ENCODE data around the gene ASB6.

DNA sequence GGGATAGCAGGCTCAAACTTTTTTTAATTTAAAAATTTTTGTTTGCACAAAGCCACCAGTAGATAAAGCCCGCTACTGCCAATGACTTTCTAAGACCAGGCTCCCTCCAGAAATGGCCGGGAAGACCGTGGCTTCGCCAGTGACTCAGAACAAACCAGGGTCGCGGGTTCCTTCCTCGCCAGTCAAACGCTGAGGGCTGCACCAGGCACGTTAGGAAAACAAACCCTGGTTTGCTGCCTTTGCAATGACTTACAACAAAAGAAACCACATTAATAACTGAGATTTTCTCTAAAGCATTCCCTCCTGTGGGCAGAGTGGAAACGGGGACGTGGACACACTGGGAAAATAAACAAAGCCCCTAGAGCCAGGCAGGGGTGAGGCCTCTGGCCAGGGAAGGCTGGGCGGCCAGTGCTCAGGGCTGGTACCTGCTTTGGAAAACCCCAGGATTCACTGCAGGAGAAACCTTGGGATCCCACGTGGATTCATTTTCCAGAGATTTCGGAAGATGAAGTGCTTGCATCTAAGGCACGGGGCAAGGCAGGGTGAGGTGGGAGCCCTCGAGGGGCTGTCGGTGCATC is 27.3 kb upstream of the ASB6 start:
- TF ChIP-seq, protein P1, sequence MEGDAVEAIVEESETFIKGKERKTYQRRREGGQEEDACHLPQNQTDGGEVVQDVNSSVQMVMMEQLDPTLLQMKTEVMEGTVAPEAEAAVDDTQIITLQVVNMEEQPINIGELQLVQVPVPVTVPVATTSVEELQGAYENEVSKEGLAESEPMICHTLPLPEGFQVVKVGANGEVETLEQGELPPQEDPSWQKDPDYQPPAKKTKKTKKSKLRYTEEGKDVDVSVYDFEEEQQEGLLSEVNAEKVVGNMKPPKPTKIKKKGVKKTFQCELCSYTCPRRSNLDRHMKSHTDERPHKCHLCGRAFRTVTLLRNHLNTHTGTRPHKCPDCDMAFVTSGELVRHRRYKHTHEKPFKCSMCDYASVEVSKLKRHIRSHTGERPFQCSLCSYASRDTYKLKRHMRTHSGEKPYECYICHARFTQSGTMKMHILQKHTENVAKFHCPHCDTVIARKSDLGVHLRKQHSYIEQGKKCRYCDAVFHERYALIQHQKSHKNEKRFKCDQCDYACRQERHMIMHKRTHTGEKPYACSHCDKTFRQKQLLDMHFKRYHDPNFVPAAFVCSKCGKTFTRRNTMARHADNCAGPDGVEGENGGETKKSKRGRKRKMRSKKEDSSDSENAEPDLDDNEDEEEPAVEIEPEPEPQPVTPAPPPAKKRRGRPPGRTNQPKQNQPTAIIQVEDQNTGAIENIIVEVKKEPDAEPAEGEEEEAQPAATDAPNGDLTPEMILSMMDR (conservative IDR thresholded peaks at IDR 0.05; ENCODE audit: low read length): no peak
- no peak for TF ChIP-seq EZH2phosphoT487 (IDR thresholded peaks at IDR 0.05; ENCODE audit: borderline replicate concordance)

Data from Loucy (cell line).